NCI-H82 (cell line): ENCODE data around the gene GADD45A.
A peak's percentile ranks its signal among the peaks of the same experiment; 100 is the strongest.
"Not testable (repeated sequence)": the region's sequence is repeated elsewhere in the genome, so short reads cannot be mapped to it uniquely, and the experiment has no call there.

Source experiments
- DNase-seq: peaks from one replicate; lab custom pipeline; 2025; lab: John Stamatoyannopoulos, UW

Gene GADD45A, protein sequence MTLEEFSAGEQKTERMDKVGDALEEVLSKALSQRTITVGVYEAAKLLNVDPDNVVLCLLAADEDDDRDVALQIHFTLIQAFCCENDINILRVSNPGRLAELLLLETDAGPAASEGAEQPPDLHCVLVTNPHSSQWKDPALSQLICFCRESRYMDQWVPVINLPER

DNA sequence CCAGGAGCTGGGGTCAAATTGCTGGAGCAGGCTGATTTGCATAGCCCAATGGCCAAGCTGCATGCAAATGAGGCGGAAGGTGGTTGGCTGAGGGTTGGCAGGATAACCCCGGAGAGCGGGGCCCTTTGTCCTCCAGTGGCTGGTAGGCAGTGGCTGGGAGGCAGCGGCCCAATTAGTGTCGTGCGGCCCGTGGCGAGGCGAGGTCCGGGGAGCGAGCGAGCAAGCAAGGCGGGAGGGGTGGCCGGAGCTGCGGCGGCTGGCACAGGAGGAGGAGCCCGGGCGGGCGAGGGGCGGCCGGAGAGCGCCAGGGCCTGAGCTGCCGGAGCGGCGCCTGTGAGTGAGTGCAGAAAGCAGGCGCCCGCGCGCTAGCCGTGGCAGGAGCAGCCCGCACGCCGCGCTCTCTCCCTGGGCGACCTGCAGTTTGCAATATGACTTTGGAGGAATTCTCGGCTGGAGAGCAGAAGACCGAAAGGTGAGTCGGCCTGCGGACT is at the start of gene GADD45A:
TSS of gene GADD45A (plus strand) at position 135 of the 491 bp plus-strand sequence. CDS start at position 429, 294 bp downstream.
- peak; percentile 100 for DNase-seq

DNA sequence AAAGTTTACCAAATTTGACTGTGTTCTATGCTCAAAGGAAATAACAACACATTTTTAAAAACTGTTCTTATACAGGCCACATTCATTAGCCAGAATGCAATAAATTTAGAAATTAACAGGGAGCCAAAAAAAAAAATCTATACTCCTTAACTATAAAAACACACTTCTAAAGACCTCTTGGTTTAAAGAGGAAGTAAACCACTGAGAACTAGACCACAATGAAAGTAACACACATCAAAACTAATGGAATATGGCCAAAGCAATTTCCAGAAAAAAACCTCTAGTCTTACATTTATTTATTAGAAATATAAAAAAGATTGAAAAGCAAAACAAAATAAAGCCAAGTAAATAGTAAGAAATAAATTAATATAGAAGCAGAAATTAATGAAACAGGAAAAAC is 48.9 kb upstream of the GADD45A start:
- no peak for DNase-seq

DNA sequence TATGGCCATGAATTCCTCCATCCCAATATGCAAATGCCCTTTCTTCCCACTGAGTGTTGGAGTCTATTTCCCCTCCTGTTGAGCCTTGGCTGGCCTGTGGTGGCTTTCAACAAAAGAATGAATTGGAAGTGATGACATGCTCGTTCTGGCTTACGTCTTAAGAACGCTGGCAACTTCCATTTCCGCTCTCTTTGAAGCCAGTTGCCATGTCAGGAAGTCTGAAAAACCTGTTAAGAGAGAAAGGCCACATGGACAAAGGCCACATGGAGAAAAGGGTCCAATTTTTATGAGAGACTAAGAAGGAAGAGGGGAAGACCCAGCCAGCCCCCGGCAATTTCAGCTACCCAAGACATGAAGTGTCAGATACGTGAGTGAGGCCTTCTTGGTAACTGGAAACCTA is 45.6 kb upstream of the GADD45A start:
- no peak for DNase-seq

DNA sequence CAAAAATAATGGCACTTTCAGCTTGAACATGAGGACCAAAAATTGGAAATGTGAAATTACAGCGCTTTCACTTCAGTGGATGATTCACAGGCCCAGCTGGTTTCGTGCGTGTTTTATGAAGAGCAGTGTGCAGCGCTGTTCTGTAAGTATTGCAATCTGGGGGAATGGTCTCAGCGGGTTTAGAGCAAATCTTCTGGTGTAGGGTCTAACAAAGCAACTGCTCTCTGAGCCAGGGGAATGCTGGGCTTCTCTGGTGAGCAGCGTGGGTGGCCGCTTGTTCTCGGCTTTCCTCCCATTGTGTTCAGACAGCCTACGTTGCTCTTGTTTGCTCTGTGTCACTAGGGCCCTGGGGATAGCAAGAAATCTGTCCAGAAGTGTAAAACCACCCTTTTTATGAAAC is 42.4 kb upstream of the GADD45A start:
- no peak for DNase-seq

DNA sequence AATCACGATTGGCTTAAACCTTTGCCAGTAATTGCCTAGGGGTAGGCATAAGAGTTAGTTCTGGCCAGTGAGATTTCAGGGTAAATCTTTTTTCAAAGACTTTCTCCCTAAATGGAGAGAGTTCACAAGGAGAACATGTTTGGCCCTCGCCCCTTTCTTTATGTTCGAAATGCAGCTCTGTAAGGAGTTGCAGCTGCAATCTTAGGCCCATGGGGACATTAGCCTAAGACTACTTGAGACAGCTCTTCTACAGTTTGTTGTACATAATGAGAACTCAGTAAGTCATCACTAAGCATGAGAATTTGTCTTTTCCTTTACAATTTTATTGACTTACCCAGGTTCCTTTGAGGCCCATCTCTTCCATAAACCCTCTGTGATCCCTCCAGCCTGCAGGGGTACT is 40.4 kb upstream of the GADD45A start:
- no peak for DNase-seq

DNA sequence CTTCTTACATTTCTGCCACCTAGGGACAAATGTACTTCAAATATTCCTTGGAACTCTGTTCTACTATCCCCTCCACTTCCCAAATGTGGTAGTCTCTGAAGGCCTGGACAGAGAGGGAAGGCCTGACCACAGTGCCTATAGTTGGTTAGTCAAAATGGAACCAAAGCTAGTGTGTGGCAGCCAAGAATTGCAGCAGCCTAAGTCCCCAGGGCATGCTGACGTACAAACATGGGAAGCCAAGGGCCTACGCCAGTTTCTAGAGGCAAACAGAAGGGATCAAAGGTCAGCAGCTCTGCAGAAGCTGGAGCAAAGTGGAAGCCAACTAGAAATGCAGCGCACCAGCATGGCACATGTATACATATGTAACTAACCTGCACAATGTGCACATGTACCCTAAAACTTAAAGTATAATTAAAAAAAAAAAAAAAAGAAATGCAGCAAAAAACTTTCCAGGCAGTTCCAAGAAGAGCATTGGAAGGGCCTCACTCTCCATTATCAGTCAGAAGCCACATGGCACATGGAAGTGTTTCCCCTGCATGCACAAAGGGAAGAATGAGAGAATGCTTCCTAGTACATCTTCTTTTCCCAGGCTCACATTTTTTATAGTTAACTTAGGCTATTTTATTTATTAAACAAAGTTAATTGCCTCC is 39.4 kb upstream of the GADD45A start:
- DNase-seq, result peak; percentile 33

DNA sequence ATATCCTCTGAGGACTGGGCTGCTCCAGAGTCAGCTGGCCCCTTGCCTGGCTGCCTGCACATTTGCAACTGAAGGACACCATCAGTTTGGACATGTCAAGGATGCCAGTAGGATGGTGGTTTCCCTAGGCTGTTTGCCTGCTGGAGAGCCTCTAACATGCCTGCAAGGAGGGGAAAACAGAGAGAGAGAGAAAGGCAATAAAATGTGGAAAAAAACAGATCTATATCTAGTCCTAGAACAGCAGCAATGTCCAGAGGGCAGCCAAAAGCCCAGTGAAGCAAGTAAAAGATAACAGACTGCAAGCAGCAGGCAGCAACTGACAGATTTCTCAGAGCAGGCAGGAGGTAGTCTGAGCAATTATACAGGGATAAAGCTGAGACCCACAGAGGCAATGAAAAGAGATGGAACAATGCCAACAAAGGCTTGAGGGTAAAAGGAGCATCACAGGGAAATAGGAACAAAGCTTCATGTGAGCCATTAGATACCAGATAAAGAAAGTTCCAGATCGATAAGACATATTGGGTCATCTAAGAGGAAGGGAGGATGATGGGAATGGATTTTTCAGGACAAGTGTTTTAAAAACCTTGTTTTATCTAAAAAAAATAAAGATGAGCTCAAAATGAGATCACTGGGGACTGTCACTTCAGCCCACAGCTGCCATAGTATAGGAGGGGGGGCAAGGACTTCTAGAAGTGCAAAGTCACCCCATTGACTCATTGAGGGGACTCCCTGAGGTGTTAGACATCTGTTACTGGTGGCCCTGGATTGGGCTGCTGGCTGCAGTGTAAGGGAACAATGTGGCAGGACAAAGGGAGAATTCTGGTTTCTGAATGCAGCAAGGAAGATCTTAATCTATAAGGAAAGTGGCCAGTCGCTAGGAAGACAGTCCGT is 38.6 kb upstream of the GADD45A start:
- peak; percentile 95 for DNase-seq

DNA sequence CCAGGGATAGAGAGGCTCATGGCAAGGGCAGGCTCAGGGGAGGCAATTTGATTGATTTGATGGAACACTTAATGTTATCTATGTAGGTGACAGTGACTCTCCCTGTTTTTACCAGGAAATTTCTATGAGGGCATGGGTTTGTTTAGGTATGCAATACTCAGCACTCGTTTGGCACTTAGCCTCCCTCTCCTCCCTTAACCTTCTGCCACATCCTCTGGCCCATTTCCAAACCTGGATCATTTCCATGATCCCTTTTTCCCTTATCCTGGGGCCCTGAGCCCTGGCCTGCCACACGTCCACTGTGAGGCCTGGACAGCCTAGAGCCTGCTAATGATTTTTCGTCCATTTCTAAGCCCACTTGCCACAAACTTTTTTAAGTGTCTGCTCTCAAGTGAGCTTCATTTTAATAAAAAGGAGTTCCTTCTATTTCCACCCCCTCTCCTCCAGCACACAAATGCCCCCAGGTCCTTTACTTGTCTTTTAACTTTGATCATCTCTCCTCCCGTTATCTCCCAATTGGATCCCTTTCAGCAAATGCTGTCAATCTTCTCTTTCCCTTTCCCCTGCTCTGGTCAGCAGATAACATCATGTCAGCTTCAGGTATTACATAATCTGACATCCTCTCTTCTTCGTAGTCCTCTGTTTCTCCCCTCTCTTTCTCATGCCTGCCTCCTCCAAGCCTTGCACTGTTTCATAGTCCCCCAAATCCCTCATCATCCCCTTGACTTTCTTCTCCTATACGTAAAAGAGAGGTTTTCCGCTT is 37.8 kb upstream of the GADD45A start:
- peak; percentile 85 for DNase-seq

DNA sequence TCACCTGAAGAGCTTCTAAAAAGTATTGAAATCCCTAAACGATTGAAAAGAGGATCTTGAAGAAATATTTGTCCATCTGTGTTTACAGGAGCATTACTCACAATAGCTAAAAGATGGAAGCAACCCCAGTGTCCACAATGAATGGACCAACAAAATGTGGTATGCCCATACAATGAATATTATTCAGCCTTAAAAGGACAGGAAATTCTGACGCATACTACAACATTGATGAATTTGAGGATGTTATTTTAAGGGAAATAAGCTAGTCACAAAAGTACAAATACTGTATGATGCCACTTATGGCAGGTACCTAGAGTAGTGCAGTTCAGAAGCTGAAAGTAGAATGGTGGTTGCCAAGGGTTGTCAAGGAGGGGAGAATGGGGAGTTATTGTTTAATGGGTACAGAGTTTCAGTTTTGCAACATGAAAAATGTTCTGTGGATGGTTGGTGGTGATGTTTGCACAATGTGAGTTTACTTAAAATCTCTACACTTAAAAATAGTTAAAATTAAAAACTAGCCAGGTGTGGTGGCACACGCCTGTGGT is 37.1 kb upstream of the GADD45A start:
- no peak for DNase-seq

DNA sequence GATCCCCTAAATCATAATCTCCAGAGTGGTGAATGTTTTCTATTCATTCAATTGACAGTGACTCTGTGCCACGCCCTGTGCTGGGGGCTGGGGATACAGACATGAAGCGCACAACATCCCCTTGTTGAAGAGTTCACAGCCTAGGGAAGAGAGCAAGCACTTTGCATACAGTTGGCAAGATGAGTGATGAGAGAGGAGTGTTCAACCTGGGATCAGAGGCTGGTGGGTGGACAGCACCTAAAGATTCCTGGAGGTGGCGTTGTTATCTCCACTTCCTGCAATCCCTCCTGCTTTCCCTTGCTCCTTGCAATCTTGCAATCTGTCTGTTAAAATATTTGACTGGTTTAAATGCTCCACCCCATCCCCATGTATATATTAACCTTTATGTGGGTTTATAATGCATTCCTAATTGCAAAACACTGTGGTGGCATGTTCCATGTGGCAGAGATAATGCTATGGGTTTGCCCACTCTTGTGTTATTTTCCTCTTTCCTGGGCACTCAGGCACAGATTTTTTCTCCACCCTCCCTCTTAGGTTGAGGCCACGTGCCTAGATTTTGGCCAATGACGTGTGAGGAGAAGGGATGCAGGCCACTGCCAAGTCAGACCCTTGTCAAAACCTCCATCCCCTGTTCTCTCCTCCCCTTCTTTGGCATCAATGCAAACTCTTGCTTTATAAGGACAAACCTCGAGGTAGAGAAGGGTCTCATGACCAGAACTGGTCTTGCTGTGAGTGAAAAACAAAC is 36.2 kb upstream of the GADD45A start:
- DNase-seq, result peak; percentile 10

DNA sequence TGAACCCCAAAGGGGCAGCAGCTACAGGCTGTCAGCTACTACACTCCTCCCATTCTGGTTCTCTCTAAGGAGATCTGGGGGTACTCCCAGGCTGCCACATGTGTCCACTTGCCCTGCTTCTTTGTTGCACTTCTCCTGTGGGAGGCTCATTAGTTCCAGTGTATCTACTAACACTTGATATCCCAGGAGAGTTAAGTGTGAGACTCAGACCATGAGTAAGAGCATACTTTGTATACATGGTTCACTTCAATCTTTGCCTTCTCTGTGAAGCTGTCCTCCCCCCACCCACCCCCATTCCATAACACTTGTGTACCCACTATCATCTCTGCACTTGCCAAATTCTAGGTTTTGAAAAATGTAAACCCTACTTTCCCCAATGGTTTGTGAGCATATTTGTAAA is 34.9 kb upstream of the GADD45A start:
- no peak for DNase-seq

DNA sequence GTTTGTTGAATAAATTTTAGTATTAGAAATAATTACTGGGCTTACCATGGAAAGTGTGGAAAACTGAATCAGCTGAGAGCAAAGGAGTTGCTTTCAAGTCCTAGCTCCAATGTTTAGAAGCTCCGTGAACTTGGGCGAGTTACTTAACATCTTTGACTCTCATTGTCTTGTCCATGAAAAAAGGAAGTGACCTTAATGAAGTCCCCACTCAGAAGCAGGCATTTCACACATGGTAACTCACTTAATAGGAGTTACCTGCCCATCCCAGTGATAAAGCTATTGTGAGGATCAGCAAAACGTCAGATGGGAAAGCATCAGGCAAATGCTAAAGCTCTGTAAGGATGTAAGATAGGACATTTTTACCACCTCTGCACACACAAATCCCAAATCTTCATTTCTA is 34.0 kb upstream of the GADD45A start:
- no peak for DNase-seq

DNA sequence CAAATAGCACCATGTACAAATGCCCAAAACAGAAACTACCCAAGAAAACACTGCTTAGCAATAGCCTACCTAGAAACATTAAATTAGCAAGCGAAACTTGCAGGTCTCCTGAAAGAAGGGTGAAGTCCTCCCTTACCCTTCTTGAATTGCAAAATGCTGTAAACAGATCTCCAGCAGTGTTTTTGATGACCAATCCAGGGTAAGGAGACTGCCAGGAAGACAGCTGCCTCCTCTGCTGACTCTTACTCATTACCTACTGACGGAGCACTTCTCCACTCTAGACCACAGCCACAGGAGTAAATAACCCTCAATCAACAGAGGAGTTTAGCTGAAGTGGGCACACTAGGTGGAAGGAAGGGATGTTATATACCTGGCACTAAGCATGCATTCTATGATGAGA is 32.2 kb upstream of the GADD45A start:
- no peak for DNase-seq

DNA sequence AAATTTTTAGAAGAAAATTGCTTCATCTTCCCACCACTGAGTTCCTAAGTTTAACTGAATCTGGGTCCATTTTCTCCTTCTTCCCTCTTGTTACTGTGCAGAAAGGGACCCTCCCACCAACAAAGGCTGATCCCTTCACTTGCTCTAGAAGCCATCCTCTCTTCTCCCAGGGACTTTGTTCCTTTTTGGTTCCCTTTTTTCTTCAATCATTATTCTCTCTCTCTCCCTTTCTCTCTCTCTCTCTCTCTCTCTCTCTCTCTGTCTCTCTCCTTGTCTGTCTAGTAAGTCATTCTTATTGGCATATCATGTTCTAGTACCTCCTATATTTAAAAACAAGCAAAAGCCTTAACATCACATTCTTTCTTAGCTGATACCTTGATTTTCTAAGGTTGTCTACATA is 31.7 kb upstream of the GADD45A start:
- no peak for DNase-seq

DNA sequence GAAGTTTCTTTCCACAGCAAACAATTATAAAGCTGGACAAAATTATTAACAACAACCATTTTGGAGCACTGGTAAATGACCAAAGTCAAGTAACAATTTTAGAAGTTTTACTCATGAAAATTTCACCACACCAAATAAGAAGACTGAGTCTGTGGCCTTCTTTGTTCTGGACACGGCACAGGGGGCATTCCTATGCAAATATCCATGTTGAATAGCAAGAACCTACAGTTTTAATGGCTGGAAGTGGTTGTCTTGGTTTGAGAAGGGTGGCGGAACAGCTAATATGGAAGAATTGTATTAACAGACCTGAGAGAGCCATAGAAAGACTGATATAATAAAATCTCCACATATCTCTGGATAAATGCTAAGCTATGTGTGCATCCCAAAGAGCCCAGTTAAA is 29.4 kb upstream of the GADD45A start:
- DNase-seq, result no peak

DNA sequence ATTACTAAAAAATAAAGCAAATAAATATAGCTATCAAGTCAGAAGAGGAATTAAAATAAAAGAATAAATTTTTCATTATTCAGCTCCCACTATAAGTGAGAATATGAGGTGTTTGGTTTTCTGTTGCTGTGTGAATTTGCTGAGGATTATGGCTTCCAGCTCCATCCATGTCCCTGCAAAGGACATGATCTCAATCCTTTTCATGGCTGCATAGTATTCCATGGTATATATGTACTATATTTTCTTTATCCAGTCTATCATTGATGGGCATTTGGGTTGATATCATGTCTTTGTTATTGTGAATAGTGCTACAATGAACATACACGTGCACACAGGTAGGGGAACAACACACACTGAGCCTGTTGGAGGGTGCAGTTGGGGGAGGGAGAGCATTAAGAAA is 27.8 kb upstream of the GADD45A start:
- not testable (repeated sequence) for DNase-seq

DNA sequence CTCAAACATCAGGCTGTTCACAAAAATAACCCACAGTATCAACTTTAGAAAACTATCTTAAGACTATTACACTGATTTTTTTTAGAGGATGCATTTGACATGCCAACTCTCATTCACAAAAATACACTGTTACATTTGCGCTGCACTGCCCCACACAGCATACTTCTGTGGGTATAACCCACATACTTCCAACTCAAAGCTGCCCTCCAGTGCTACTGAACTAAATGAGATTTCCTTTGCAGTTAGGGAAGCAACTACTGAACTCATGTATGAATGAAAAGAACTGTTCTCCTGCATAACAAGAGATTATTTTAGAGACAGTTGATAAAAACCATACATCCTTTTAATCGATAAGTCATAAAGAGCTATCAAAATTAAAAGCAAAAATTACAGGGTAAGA is 25.8 kb upstream of the GADD45A start:
- no peak for DNase-seq

DNA sequence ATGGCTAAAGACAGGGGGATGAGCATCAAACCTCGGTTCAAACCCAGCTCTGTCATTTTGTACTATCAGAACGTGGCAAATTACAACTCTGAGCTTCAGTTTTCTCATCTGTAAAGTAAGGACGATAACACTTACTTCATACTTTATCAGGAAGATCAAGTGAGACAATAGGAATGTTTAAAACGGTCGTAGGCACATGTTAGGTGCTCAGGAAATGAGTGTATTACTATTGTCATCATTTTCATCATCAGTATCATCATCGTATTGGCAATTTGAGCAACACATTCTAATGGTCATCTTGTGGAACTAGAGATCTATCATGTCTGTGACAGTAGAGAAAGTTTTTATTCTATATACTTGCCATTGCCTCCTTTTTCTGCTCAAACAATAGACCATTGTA is 22.1 kb upstream of the GADD45A start:
- no peak for DNase-seq

DNA sequence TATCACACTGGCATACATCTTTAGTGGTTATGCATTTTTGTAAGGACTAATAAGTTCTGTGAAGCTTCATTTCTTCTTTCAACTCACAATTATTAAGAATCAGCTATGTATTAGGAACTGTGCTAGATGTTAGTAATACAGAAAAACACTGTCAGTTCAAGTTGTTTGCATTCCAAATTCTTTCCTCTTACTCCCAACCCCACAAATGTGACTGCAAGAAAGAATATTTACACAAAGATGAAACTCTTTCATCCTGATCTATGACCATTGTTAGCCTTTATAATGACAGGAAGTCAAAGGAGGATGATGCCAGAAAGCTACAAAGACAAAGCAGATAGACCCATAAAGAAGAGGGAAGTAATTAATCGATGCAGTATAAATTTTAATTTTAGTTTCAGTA is 21.0 kb upstream of the GADD45A start:
- DNase-seq, result no peak

DNA sequence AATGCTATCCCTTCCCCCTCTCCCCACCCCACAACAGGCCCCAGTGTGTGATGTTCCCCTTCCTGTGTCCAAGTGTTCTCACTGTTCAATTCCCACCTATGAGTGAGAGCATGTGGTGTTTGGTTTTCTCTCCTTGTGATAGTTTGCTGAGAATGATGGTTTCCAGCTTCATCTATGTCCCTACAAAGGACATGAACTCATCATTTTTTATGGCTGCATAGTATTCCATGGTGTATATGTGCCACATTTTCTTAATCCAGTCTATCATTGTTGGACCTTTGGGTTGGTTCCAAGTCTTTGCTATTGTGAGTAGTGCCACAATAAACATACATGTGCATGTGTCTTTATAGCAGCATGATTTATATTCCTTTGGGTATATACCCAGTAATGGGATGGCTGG is 19.7 kb upstream of the GADD45A start:
- DNase-seq, result not testable (repeated sequence)

DNA sequence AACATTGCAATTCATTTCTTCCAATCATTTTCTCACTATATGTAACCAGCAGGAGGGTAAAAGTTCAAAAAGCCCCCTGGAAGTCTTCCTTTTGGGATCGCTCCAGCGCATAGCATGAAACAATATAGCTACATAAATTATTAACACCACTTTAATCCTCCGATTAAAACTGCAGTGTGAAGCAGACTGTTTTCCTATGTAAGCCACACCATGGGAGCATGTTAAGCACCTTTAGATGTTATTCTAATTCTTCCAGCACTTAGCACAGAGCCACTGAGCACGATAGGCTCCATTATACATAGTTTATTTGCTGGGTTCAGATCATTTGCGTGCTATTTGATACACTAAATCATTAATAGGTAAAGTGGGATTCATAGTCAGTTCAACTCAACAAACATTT is 18.4 kb upstream of the GADD45A start:
- peak; percentile 49 for DNase-seq
